GM23338 (cell line): ENCODE measurements around the gene TRIM8. TPM values are rescaled to one million over a fixed set of nuclear protein-coding genes. Genes with fewer than 3 reads are reported as not detected.

Experiments used
- ATAC-seq: fragments of 200-7000 bp; cut with Tn5 transposase; 3 replicates; pipeline ENCODE4 v1.9.1; 2020
- DNase-seq: peaks from one replicate; pipeline ENCODE4 v3.0.0-alpha.2; 2015; ENCODE audit warnings: low spot score
- H2AFZ ChIP-seq: fragments of 200-600 bp; sonication (generic); 2 replicates; pipeline ENCODE4 v1.8.0; 2016; ENCODE audit warnings: antibody characterized with exemption, mild to moderate bottlenecking, moderate library complexity
- H3F3A ChIP-seq: fragments of 200-600 bp; sonication (generic); replicated peaks from 2 replicates; pipeline ENCODE4 v1.8.0; 2017; ENCODE audit warnings: antibody characterized with exemption, mixed run types, low read depth
- H3K27ac ChIP-seq: fragments of 200-600 bp; sonication (generic); 2 replicates; pipeline ENCODE4 v1.6.1; 2016; ENCODE audit warnings: low read depth
- H3K27me3 ChIP-seq: fragments of 200-600 bp; sonication (generic); 2 replicates; pipeline ENCODE4 v1.8.0; 2016; ENCODE audit warnings: mild to moderate bottlenecking, mixed run types, moderate library complexity; ENCODE audit not compliant: insufficient read depth
- H3K36me3 ChIP-seq: fragments of 200-600 bp; sonication (generic); 2 replicates; pipeline ENCODE4 v1.8.0; 2016; ENCODE audit warnings: mild to moderate bottlenecking; ENCODE audit not compliant: insufficient read depth
- H3K4me1 ChIP-seq: fragments of 200-600 bp; sonication (generic); 2 replicates; pipeline ENCODE4 v1.8.0; 2016; ENCODE audit warnings: mild to moderate bottlenecking, moderate library complexity; ENCODE audit not compliant: insufficient read depth
- H3K4me2 ChIP-seq: fragments of 200-600 bp; sonication (generic); 2 replicates; pipeline ENCODE4 v1.7.1; 2017; ENCODE audit warnings: mixed run types
- H3K4me3 ChIP-seq: fragments of 200-600 bp; sonication (generic); 2 replicates; pipeline ENCODE4 v1.6.1; 2016; ENCODE audit warnings: mixed run types
- H3K79me2 ChIP-seq: fragments of 200-600 bp; sonication (generic); replicated peaks from 2 replicates; pipeline ENCODE4 v1.8.0; 2017; ENCODE audit warnings: mild to moderate bottlenecking; ENCODE audit not compliant: insufficient read depth
- H3K9me2 ChIP-seq: fragments of 200-600 bp; sonication (generic); 2 replicates; pipeline ENCODE4 v1.8.0; 2017; ENCODE audit not compliant: insufficient read depth
- H4K20me1 ChIP-seq: fragments of 200-600 bp; sonication (generic); replicated peaks from 2 replicates; pipeline ENCODE4 v1.8.0; 2017; ENCODE audit warnings: mild to moderate bottlenecking; ENCODE audit not compliant: insufficient read depth
- H3K27ac Mint-ChIP-seq: 2 replicates; pipeline ENCODE4 v1.8.0; 2020; ENCODE audit warnings: inconsistent platforms, mild to moderate bottlenecking, moderate library complexity, mixed read lengths
- H3K27me3 Mint-ChIP-seq: 3 replicates; pipeline ENCODE4 v1.8.0; 2022; ENCODE audit warnings: low read depth, mild to moderate bottlenecking, moderate library complexity, mixed read lengths, inconsistent platforms; ENCODE audit not compliant: insufficient read depth, poor library complexity
- H3K36me3 Mint-ChIP-seq: 3 replicates; pipeline ENCODE4 v1.8.0; 2021; ENCODE audit warnings: low read depth, mild to moderate bottlenecking, inconsistent platforms, moderate library complexity, mixed read lengths
- H3K4me1 Mint-ChIP-seq: 3 replicates; pipeline ENCODE4 v1.8.0; 2020; ENCODE audit warnings: mild to moderate bottlenecking, inconsistent platforms, mixed read lengths
- H3K4me3 Mint-ChIP-seq: 3 replicates; pipeline ENCODE4 v1.8.0; 2021; ENCODE audit warnings: moderate library complexity, mild to moderate bottlenecking, inconsistent platforms, mixed read lengths
- H3K9me3 Mint-ChIP-seq: 3 replicates; pipeline ENCODE4 v1.8.0; 2020; ENCODE audit warnings: moderate library complexity, mild to moderate bottlenecking, inconsistent platforms, mixed read lengths
- CREB1 ChIP-seq: fragments of 250-450 bp; sonication (Bioruptor Pico); IDR thresholded peaks from 2 replicates; pipeline ENCODE4 v1.5.0; 2020; ENCODE audit warnings: low read depth, mild to moderate bottlenecking, moderate library complexity
- EZH2 ChIP-seq: fragments of 200-600 bp; sonication (generic); IDR thresholded peaks from one replicate; pipeline ENCODE4 v1.8.0; 2017; ENCODE audit warnings: antibody characterized with exemption, mild to moderate bottlenecking, low read depth; ENCODE audit not compliant: unreplicated experiment
- EZH2phosphoT487 ChIP-seq: fragments of 200-600 bp; sonication (generic); IDR thresholded peaks from one replicate; pipeline ENCODE4 v1.8.1; 2018; ENCODE audit warnings: antibody characterized with exemption; ENCODE audit not compliant: unreplicated experiment
- JUNB ChIP-seq: IDR thresholded peaks from one replicate; pipeline ENCODE4 v1.6.1; 2016; ENCODE audit warnings: antibody characterized with exemption; ENCODE audit not compliant: unreplicated experiment
- NANOG ChIP-seq: IDR thresholded peaks from 2 replicates; pipeline ENCODE4 v1.6.1; 2016; ENCODE audit warnings: antibody characterized with exemption, borderline replicate concordance
- POLR2AphosphoS5 ChIP-seq: IDR thresholded peaks from 2 replicates; pipeline ENCODE4 v1.6.1; 2016; ENCODE audit warnings: antibody characterized with exemption, low read depth
- REST ChIP-seq: IDR thresholded peaks from one replicate; pipeline ENCODE4 v1.6.1; 2018; ENCODE audit warnings: antibody characterized with exemption; ENCODE audit not compliant: unreplicated experiment
- STAT1 ChIP-seq: IDR thresholded peaks from one replicate; pipeline ENCODE4 v1.6.1; 2016; ENCODE audit warnings: antibody characterized with exemption; ENCODE audit not compliant: unreplicated experiment
- ZNF114 ChIP-seq: fragments of 250-450 bp; sonication (Bioruptor Pico); IDR thresholded peaks from 2 replicates; pipeline ENCODE4 v1.5.0; 2020; ENCODE audit warnings: mild to moderate bottlenecking, moderate library complexity
- ZNF331 ChIP-seq: fragments of 250-450 bp; sonication (Bioruptor Pico); IDR thresholded peaks from 2 replicates; pipeline ENCODE4 v1.5.0; 2020; ENCODE audit warnings: low read depth, mild to moderate bottlenecking, moderate library complexity
- polyA plus RNA-seq: library from polyadenylated mRNA; unstranded; fragments of >200 nt; fragmentation: Nextera tagmentation; extraction: Ambion mirVana; gene quantifications from 2 replicates; pipeline ENCODE4 v1.2.1, GENCODE V29; 2016
- total RNA-seq: library from RNA; depleted of rRNA; stranded (reverse); fragments of >200 nt; shearing (Covaris generic); gene quantifications from 2 replicates; pipeline ENCODE4 v1.2.3, GENCODE V29; 2014
- TF ChIP-seq, protein P1 (sequence below): IDR thresholded peaks from 2 replicates; pipeline ENCODE4 v1.6.1; 2016; ENCODE audit warnings: antibody characterized with exemption
- TF ChIP-seq, protein P2 (sequence below): fragments of 250-450 bp; sonication (Bioruptor Pico); IDR thresholded peaks from 2 replicates; pipeline ENCODE4 v1.5.0; 2020; ENCODE audit warnings: mild to moderate bottlenecking, moderate library complexity
- TF ChIP-seq, protein P3 (sequence below), 2 experiments: fragments of 200-600 bp in 1 of 2; sonication (generic) in 1 of 2; conservative IDR thresholded peaks; 2 replicates each; pipeline versions ENCODE4 v1.5.1 to v1.6.1; 2016 to 2017; ENCODE audit warnings: antibody characterized with exemption in 2 of 2, low read depth in 2 of 2, mild to moderate bottlenecking in 2 of 2, moderate library complexity in 1 of 2

The TRIM8 gene
- total and polyA plus RNA-seq, 2 experiments from 2014 or later = 15.1 to 36.7 TPM

GRCh38 chr10:102601639-102602038, 42.6 kb upstream of the TRIM8 start:
- H2AFZ ChIP-seq = no peak overlapping the region
- Mint-ChIP-seq H3K9me3 (no peaks in the 10 kb centered on the region; the same call in 2 of the 3 replicates), H3K4me1 (peaks cover under 1% of the 10 kb centered on the region; the same call in 1 of the 3 replicates), H3K27ac (no peak overlapping the region), H3K27me3 (peaks cover 2% of the 10 kb centered on the region), H3K36me3 (no peaks in the 10 kb centered on the region), H3K4me3 (no peak overlapping the region)
- DNase-seq (no peak), ATAC-seq (no peak)
- no peak overlapping the region for H3K27ac ChIP-seq
- H3K9me2 ChIP-seq = no peaks in the 10 kb centered on the region
- no peak overlapping the region for H3K4me2 ChIP-seq
- H3K4me3 ChIP-seq = no peak overlapping the region
- H3F3A ChIP-seq = 0 out of 2 replicates have a peak, but pooled peaks cover 2% of the 10 kb centered on the region
- no peaks in the 10 kb centered on the region for H3K27me3 ChIP-seq
- TF ChIP-seq POLR2AphosphoS5 (no peak), ZNF114 (no peak), STAT1 (no peak), EZH2phosphoT487 (no peak), REST (no peak), ZNF331 (CRISPR knock-in tag) (no peak), EZH2 (no peak), CREB1 (CRISPR knock-in tag) (no peak), JUNB (no peak), NANOG (no peak)
- TF ChIP-seq, protein P1, sequence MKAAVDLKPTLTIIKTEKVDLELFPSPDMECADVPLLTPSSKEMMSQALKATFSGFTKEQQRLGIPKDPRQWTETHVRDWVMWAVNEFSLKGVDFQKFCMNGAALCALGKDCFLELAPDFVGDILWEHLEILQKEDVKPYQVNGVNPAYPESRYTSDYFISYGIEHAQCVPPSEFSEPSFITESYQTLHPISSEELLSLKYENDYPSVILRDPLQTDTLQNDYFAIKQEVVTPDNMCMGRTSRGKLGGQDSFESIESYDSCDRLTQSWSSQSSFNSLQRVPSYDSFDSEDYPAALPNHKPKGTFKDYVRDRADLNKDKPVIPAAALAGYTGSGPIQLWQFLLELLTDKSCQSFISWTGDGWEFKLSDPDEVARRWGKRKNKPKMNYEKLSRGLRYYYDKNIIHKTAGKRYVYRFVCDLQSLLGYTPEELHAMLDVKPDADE = no peak
- TF ChIP-seq, protein P2, sequence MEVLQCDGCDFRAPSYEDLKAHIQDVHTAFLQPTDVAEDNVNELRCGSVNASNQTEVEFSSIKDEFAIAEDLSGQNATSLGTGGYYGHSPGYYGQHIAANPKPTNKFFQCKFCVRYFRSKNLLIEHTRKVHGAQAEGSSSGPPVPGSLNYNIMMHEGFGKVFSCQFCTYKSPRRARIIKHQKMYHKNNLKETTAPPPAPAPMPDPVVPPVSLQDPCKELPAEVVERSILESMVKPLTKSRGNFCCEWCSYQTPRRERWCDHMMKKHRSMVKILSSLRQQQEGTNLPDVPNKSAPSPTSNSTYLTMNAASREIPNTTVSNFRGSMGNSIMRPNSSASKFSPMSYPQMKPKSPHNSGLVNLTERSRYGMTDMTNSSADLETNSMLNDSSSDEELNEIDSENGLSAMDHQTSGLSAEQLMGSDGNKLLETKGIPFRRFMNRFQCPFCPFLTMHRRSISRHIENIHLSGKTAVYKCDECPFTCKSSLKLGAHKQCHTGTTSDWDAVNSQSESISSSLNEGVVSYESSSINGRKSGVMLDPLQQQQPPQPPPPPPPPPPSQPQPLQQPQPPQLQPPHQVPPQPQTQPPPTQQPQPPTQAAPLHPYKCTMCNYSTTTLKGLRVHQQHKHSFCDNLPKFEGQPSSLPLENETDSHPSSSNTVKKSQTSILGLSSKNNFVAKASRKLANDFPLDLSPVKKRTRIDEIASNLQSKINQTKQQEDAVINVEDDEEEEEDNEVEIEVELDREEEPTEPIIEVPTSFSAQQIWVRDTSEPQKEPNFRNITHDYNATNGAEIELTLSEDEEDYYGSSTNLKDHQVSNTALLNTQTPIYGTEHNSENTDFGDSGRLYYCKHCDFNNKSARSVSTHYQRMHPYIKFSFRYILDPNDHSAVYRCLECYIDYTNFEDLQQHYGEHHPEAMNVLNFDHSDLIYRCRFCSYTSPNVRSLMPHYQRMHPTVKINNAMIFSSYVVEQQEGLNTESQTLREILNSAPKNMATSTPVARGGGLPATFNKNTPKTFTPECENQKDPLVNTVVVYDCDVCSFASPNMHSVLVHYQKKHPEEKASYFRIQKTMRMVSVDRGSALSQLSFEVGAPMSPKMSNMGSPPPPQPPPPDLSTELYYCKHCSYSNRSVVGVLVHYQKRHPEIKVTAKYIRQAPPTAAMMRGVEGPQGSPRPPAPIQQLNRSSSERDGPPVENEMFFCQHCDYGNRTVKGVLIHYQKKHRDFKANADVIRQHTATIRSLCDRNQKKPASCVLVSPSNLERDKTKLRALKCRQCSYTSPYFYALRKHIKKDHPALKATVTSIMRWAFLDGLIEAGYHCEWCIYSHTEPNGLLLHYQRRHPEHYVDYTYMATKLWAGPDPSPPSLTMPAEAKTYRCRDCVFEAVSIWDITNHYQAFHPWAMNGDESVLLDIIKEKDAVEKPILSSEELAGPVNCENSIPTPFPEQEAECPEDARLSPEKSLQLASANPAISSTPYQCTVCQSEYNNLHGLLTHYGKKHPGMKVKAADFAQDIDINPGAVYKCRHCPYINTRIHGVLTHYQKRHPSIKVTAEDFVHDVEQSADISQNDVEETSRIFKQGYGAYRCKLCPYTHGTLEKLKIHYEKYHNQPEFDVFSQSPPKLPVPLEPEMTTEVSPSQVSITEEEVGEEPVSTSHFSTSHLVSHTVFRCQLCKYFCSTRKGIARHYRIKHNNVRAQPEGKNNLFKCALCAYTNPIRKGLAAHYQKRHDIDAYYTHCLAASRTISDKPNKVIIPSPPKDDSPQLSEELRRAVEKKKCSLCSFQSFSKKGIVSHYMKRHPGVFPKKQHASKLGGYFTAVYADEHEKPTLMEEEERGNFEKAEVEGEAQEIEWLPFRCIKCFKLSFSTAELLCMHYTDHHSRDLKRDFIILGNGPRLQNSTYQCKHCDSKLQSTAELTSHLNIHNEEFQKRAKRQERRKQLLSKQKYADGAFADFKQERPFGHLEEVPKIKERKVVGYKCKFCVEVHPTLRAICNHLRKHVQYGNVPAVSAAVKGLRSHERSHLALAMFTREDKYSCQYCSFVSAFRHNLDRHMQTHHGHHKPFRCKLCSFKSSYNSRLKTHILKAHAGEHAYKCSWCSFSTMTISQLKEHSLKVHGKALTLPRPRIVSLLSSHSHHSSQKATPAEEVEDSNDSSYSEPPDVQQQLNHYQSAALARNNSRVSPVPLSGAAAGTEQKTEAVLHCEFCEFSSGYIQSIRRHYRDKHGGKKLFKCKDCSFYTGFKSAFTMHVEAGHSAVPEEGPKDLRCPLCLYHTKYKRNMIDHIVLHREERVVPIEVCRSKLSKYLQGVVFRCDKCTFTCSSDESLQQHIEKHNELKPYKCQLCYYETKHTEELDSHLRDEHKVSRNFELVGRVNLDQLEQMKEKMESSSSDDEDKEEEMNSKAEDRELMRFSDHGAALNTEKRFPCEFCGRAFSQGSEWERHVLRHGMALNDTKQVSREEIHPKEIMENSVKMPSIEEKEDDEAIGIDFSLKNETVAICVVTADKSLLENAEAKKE (CRISPR knock-in tag) = no peak
- TF ChIP-seq, protein P3, sequence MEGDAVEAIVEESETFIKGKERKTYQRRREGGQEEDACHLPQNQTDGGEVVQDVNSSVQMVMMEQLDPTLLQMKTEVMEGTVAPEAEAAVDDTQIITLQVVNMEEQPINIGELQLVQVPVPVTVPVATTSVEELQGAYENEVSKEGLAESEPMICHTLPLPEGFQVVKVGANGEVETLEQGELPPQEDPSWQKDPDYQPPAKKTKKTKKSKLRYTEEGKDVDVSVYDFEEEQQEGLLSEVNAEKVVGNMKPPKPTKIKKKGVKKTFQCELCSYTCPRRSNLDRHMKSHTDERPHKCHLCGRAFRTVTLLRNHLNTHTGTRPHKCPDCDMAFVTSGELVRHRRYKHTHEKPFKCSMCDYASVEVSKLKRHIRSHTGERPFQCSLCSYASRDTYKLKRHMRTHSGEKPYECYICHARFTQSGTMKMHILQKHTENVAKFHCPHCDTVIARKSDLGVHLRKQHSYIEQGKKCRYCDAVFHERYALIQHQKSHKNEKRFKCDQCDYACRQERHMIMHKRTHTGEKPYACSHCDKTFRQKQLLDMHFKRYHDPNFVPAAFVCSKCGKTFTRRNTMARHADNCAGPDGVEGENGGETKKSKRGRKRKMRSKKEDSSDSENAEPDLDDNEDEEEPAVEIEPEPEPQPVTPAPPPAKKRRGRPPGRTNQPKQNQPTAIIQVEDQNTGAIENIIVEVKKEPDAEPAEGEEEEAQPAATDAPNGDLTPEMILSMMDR (conservative IDR thresholded peaks at IDR 0.05; ENCODE audit: low read depth in 2 of 2) = no peak
- H3K36me3 ChIP-seq = no peaks in the 10 kb centered on the region
- no peaks in the 10 kb centered on the region for H4K20me1 ChIP-seq
- no peaks in the 10 kb centered on the region for H3K4me1 ChIP-seq
- H3K79me2 ChIP-seq = no peaks in the 10 kb centered on the region
